Stomach (tissue), 4 donors: Measurements from ENCODE around the gene SLC66A1.

Experiments used
- POLR2A ChIP-seq, 4 donors: fragments of 450-650 bp; IDR thresholded peaks; one replicate each; pipeline ENCODE4 v1.6.1; 2016; ENCODE audit warnings: antibody characterized with exemption in 4 of 4, control low read depth in 2 of 4, mild to moderate bottlenecking in 1 of 4, moderate library complexity in 1 of 4
- POLR2AphosphoS5 ChIP-seq, 3 donors: sonication (generic); formaldehyde crosslinking; IDR thresholded peaks; one replicate each; pipeline ENCODE4 v1.6.1; 2016; ENCODE audit warnings: antibody characterized with exemption in 3 of 3
- TF ChIP-seq, protein P1 (sequence below), 7 experiments: fragments of 450-650 bp in 4 of 7; fragments of 200-600 bp in 3 of 7; sonication (generic) in 3 of 7; IDR thresholded peaks; one replicate each; pipeline ENCODE4 v1.5.1; 2016 to 2019; ENCODE audit warnings: antibody characterized with exemption in 7 of 7, control low read depth in 2 of 7, mild to moderate bottlenecking in 1 of 7

DNA sequence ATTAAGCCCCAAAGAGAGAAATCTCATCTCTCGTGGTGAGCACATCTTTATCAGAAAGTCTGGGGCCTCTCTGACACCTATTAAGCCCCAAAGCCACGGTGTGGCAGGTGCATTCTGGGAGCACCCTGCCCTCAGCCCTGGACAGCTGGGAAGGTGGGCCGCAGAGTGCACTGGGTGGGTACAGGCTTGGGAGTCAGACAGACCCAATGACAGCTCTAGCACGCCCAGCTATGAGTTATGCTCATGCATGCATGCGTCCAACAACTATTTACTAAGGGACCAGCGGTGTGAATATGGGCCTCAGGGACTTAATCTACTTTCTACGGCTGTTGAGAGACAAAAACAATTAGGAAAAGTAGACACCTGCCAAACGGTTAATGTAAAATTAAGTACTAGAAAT lies 46.6 kb downstream of the SLC66A1 start:
- TF ChIP-seq, protein P1, sequence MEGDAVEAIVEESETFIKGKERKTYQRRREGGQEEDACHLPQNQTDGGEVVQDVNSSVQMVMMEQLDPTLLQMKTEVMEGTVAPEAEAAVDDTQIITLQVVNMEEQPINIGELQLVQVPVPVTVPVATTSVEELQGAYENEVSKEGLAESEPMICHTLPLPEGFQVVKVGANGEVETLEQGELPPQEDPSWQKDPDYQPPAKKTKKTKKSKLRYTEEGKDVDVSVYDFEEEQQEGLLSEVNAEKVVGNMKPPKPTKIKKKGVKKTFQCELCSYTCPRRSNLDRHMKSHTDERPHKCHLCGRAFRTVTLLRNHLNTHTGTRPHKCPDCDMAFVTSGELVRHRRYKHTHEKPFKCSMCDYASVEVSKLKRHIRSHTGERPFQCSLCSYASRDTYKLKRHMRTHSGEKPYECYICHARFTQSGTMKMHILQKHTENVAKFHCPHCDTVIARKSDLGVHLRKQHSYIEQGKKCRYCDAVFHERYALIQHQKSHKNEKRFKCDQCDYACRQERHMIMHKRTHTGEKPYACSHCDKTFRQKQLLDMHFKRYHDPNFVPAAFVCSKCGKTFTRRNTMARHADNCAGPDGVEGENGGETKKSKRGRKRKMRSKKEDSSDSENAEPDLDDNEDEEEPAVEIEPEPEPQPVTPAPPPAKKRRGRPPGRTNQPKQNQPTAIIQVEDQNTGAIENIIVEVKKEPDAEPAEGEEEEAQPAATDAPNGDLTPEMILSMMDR (IDR thresholded peaks at IDR 0.05): no peak
- TF ChIP-seq POLR2A (IDR thresholded peaks at IDR 0.05): no peak
- no peak for TF ChIP-seq POLR2AphosphoS5 (IDR thresholded peaks at IDR 0.05)
